22Rv1 (cell line): Measurements from ENCODE around the gene SKA2.
A peak's percentile ranks its signal among the peaks of the same experiment; 100 is the strongest.

ENCODE experiments used
- H3K27ac ChIP-seq: fragments of 450-650 bp; 2 replicates; pipeline ENCODE4 v1.5.1; 2017
- ZFX ChIP-seq: fragments of 450-650 bp; IDR thresholded peaks from 2 replicates; pipeline ENCODE4 v1.6.1; 2017; ENCODE audit warnings: antibody characterized with exemption, borderline replicate concordance
- TF ChIP-seq, protein P1 (sequence below): fragments of 450-650 bp; IDR thresholded peaks from 2 replicates; pipeline ENCODE4 v1.5.1; 2017; ENCODE audit warnings: mild to moderate bottlenecking

Gene SKA2

DNA sequence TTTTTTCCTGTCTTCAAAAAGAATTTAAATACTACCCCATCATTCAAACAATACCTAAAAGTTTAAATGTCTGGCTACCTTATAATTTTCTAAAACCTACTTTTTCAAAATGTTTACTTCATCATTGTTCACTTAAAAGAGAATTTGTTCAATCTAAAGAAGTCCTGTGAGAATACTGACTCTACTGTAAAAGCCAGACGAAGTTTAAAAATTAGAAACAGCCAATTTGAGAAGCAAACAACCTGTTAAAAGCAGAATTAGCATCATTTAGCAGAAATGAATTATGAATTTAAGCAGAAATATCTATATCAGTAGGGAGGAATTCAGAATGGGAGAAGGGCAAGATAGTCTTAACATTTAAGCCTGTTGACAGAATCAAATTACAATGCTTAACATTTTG lies 2.1 kb downstream of the SKA2 start:
- H3K27ac ChIP-seq: peak overlapping the region; percentile 97; the same call in 1 of the 2 replicates
- TF ChIP-seq, protein P1, sequence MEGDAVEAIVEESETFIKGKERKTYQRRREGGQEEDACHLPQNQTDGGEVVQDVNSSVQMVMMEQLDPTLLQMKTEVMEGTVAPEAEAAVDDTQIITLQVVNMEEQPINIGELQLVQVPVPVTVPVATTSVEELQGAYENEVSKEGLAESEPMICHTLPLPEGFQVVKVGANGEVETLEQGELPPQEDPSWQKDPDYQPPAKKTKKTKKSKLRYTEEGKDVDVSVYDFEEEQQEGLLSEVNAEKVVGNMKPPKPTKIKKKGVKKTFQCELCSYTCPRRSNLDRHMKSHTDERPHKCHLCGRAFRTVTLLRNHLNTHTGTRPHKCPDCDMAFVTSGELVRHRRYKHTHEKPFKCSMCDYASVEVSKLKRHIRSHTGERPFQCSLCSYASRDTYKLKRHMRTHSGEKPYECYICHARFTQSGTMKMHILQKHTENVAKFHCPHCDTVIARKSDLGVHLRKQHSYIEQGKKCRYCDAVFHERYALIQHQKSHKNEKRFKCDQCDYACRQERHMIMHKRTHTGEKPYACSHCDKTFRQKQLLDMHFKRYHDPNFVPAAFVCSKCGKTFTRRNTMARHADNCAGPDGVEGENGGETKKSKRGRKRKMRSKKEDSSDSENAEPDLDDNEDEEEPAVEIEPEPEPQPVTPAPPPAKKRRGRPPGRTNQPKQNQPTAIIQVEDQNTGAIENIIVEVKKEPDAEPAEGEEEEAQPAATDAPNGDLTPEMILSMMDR: no peak
- TF ChIP-seq ZFX: no peak

DNA sequence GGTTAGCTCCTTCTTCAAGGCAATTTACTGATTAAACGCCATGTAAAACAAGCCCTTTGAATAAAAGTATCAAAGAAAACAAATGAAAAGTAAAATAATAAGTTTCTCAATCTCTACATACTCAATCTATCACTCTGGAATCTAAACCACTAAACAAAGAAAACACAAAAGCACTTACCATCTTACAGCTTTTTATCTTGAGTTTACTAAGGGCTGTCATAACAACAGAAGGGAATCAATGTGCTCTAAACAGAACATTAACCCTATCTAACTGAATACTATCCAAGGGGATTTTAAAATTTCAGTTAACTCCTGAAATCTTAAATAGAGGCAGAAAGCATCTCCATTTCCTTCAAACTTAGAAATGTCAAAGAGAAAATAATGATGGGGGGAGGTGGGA lies 3.4 kb downstream of the SKA2 start:
- no peak for TF ChIP-seq ZFX
- TF ChIP-seq, protein P1: no peak
- no peak overlapping the region for H3K27ac ChIP-seq

DNA sequence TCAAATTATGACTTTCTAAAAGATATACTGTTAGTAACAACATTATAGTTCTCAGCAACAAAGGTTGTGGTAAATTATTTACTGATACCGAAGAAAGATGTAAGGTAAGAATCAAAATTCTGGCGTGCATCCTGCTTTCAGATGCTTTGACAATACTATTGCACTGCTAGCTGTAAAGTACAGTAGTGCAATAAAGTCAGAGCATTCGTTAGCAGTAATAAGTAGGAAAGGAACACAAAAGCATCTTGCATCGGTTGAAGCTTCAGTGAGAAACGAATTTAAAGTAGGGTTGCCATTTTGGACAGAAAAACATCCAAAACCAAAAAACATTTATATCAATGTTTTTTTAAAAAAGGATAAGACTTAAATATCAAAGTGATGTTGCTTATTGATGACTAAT lies 4.0 kb downstream of the SKA2 start:
- H3K27ac ChIP-seq: no peak overlapping the region
- TF ChIP-seq ZFX: no peak
- TF ChIP-seq, protein P1: no peak

DNA sequence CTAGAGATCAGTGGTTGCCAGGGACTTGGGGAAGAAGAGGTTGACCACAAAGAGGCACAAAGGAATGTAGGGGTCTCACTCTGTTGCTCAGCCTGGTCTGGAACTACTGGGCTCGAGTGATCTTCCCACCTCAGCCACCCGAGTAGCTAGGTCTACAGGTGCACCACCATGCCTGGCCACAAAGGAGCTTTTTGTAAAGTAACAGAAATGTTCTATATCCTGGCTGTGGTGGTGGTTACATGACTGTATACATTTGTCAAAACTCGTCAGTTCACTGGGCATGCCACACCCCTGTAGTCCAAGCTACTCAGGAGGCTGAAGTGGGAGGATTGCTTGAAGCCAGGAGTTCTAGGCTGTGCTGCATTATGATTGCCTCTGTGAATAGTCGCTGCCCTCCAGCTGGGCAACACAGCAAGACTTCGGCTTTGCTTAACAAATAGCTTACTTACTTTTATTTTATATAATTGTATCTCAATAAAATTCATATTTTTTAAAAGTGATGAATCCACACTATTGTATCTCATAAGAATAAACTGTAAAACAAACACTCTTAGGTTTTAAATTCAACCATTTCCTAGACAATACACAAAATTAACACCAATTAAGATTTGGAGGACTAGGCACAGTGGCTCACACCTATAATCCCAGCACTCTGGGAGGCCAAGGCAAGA lies 5.0 kb downstream of the SKA2 start:
- no peak overlapping the region for H3K27ac ChIP-seq
- TF ChIP-seq, protein P1: no peak
- TF ChIP-seq ZFX: no peak

DNA sequence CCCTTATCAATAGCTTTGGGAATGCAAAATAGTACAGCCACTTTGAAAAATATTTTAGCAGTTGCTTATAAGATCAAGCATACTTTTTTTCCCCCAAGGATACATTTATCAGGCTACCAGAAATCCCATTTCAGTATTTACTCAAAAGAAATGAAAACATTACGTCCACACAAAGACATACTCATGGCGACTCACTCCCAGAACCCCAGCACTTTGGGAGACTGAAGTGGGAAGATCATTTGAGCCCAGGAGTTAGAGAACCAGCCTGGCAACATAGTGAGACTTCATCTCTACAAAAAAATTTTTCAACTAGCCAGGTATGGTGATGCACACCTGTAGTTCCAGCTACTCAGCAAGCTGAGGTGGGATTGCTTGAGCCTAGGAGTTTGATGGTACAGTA lies 5.9 kb downstream of the SKA2 start:
- TF ChIP-seq ZFX: no peak
- TF ChIP-seq, protein P1: no peak
- no peak overlapping the region for H3K27ac ChIP-seq

DNA sequence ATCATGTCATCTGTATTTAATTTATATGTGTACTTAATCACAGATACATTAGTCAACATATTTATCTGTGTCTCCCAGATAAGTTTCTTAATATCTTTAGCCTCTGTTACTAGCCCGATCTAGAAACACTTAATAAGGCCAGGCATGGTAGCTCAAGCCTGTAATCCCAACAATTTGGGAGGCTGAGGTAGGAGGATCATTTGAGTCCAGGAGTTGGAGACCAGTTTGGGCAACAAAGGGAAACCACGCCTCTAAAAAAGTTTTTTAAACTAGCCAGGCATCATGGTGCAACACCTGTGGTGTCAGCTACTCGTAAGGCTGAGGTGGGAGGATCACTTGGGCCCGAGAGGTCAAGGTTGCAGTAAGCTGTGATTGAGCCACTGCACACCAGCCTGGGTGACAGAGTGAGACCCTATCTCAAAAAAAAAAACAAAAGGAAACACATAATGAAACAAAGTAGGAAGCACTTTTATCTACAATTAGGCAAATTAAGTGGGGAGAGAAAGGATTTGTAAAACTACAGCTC lies 9.4 kb downstream of the SKA2 start:
- TF ChIP-seq, protein P1: no peak
- no peak for TF ChIP-seq ZFX
- H3K27ac ChIP-seq: no peak overlapping the region

DNA sequence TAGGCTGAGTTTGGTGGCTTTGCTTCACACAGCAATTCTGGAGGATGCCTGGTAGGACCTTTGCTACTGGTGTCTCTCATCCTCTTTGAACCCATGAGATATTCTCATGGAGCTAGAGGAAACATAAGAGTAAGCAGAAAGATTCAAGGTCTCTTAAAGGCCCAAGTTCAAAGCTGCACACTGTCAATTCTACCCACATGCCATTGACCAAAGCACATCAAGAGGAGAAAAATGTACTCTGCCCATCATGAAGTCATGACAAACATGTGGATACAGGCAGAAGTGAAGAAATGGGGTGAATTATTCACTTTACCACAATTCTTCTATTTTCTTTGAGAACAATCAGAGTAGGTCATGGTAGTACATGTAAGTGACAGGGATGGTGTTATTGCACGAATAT lies 13.1 kb downstream of the SKA2 start:
- no peak overlapping the region for H3K27ac ChIP-seq
- TF ChIP-seq ZFX: no peak
- TF ChIP-seq, protein P1: no peak
